DMS79 (cell line): ENCODE results near the gene KRTAP10-5.
"Not testable (repeated sequence)": the region's sequence is repeated elsewhere in the genome, so short reads cannot be mapped to it uniquely, and the experiment has no call there.

Experiments used
- DNase-seq: peaks from one replicate; lab custom pipeline; 2025; lab: John Stamatoyannopoulos, UW

Gene KRTAP10-5

GRCh38 chr21:44611551-44611950 lies 31.1 kb upstream of the KRTAP10-5 start:
- no peak for DNase-seq

- not testable (repeated sequence) for DNase-seq
Observed at GRCh38 chr21:44610157-44610843, 29.9 kb upstream of the KRTAP10-5 start.

- DNase-seq = no peak
Observed at GRCh38 chr21:44609193-44609592, 28.8 kb upstream of the KRTAP10-5 start.

GRCh38 chr21:44606495-44606894 lies 26.1 kb upstream of the KRTAP10-5 start:
- DNase-seq = no peak

GRCh38 chr21:44603911-44604310 lies 23.5 kb upstream of the KRTAP10-5 start:
- no peak for DNase-seq

GRCh38 chr21:44603109-44603875 lies 22.9 kb upstream of the KRTAP10-5 start:
- DNase-seq = no peak

- DNase-seq = no peak
Observed at GRCh38 chr21:44602463-44602850, 22.1 kb upstream of the KRTAP10-5 start.

- DNase-seq = no peak
Observed at GRCh38 chr21:44601596-44602462, 21.4 kb upstream of the KRTAP10-5 start.

GRCh38 chr21:44601091-44601490 lies 20.7 kb upstream of the KRTAP10-5 start:
- DNase-seq = not testable (repeated sequence)

- DNase-seq = not testable (repeated sequence)
Observed at GRCh38 chr21:44600118-44600978, 19.9 kb upstream of the KRTAP10-5 start, which contains the start of gene KRTAP10-7. TSS of gene KRTAP10-7 (plus strand) at chr21:44600597. CDS start at chr21:44600622, 25 bp downstream.

GRCh38 chr21:44599264-44600029 lies 19.0 kb upstream of the KRTAP10-5 start:
- DNase-seq = no peak

- DNase-seq = no peak
Observed at GRCh38 chr21:44598061-44598460, 17.7 kb upstream of the KRTAP10-5 start.

GRCh38 chr21:44596068-44596725 lies 15.8 kb upstream of the KRTAP10-5 start:
- no peak for DNase-seq

- no peak for DNase-seq
Observed at GRCh38 chr21:44595524-44595923, 15.1 kb upstream of the KRTAP10-5 start.

GRCh38 chr21:44594406-44594916 lies 14.1 kb upstream of the KRTAP10-5 start:
- DNase-seq = no peak

GRCh38 chr21:44593598-44594405 lies 13.4 kb upstream of the KRTAP10-5 start:
- DNase-seq = peak; percentile 38

GRCh38 chr21:44592446-44593311 lies 12.3 kb upstream of the KRTAP10-5 start, which contains the start of gene KRTAP10-6:
TSS of gene KRTAP10-6 (minus strand) at chr21:44592505. CDS start at chr21:44592484, 21 bp downstream.
- DNase-seq = no peak

- DNase-seq = not testable (repeated sequence)
Observed at GRCh38 chr21:44591801-44592130, 11.4 kb upstream of the KRTAP10-5 start.
